NCI-H2171 (cell line): Measurements from ENCODE around the gene SLC29A4.

ENCODE experiments used
- DNase-seq: peaks from one replicate; lab custom pipeline; 2025; lab: John Stamatoyannopoulos, UW

SLC29A4 gene

GRCh38 chr7:5352440-5353010 is 69.8 kb downstream of the SLC29A4 start:
- no peak for DNase-seq

- no peak for DNase-seq
Observed at GRCh38 chr7:5354460-5355232, 71.9 kb downstream of the SLC29A4 start.
